K562 (cell line): ENCODE data around the gene CDKN1C. TPM values are rescaled to one million over a fixed set of nuclear protein-coding genes. Genes with fewer than 3 reads are reported as not detected.

Source experiments
- ATAC-seq: fragments of 200-7000 bp; cut with Tn5 transposase; 3 replicates; pipeline ENCODE4 v1.9.1; 2020; ENCODE audit warnings: moderate library complexity
- BruUV-seq: library from RNA; stranded (reverse); fragments of 400-500 nt; replicated peaks from 2 replicates; lab custom pipeline; 2021; lab: Mats Ljungman, UMichigan
- CTCF ChIA-PET: fragments of 300-600 bp; formaldehyde crosslinking; extraction: SDS; loops from one replicate; lab custom pipeline; 2021; ENCODE audit warnings: low intra/inter-chr PET ratio; lab: Yijun Ruan, JAX
- POLR2A ChIA-PET: fragments of 300-600, 350-650 bp; sonication (Branson Sonifier 250); formaldehyde crosslinking; extraction: SDS; loops from one replicate; lab custom pipeline; 2021; ENCODE audit warnings: antibody characterized with exemption, inconsistent platforms; lab: Yijun Ruan, JAX
- DNase-seq, 4 experiments: peaks; one replicate each; pipeline versions ENCODE4 v3.0.0 to v3.0.0-alpha.2; 2011 to 2018; ENCODE audit warnings: low spot score in 3 of 4, mixed read lengths in 3 of 4; ENCODE audit errors: extremely low read depth in 1 of 4
- FAIRE-seq: peaks from 2 replicates; lab custom pipeline; 2011; peaks lifted over from hg19 to GRCh38; lab: Jason Lieb, UNC
- H2AFZ ChIP-seq: 2 replicates; pipeline ENCODE4 v1.6.0; 2011; ENCODE audit warnings: low read depth, low read length, control low read depth, inconsistent platforms
- H3K27ac ChIP-seq: fragments of 200-600 bp; 3 replicates; pipeline ENCODE4 v1.8.0; 2011; ENCODE audit warnings: low read depth, mild to moderate bottlenecking, control low read depth, inconsistent platforms, low read length, moderate library complexity, mixed read lengths; ENCODE audit errors: extremely low read depth
- H3K27me3 ChIP-seq, 2 experiments: fragments of 300-600 bp in 1 of 2; 2 replicates in 1 of 2; 3 replicates in 1 of 2; pipeline versions ENCODE4 v1.6.0 to v1.8.0; 2011; ENCODE audit warnings: inconsistent platforms in 2 of 2, low read length in 2 of 2, mild to moderate bottlenecking in 1 of 2, mixed read lengths in 1 of 2, moderate library complexity in 1 of 2; ENCODE audit not compliant: control insufficient read depth in 2 of 2, insufficient read depth in 2 of 2
- H3K36me3 ChIP-seq: fragments of 300-600 bp; 3 replicates; pipeline ENCODE4 v1.8.0; 2011; ENCODE audit warnings: mild to moderate bottlenecking, low read length, inconsistent platforms; ENCODE audit not compliant: control insufficient read depth, insufficient read depth
- H3K4me1 ChIP-seq, 2 experiments: fragments of 200-600 bp in 1 of 2; replicated peaks in 1 of 2; 2 replicates in 1 of 2; 3 replicates in 1 of 2; pipeline versions ENCODE4 v1.5.1 to v1.8.0; 2011; ENCODE audit warnings: inconsistent platforms in 2 of 2, low read length in 2 of 2, mild to moderate bottlenecking in 1 of 2, mixed read lengths in 1 of 2, moderate library complexity in 1 of 2; ENCODE audit not compliant: control insufficient read depth in 2 of 2, insufficient read depth in 2 of 2
- H3K4me2 ChIP-seq: 2 replicates; pipeline ENCODE4 v1.6.1; 2011; ENCODE audit warnings: low read length, control low read depth, inconsistent platforms, mixed read lengths; ENCODE audit not compliant: insufficient read depth
- H3K4me3 ChIP-seq: fragments of 200-600 bp; sonication (generic), shearing (Covaris generic); 2 replicates; pipeline ENCODE4 v1.5.1; 2016; ENCODE audit warnings: control low read depth, inconsistent platforms
- H3K79me2 ChIP-seq: fragments of 200-600 bp; 3 replicates; pipeline ENCODE4 v1.8.0; 2011; ENCODE audit warnings: low read length, inconsistent platforms; ENCODE audit not compliant: control insufficient read depth, insufficient read depth
- H3K9ac ChIP-seq, 2 experiments: 2 replicates each; pipeline versions ENCODE4 v1.6.0 to v1.6.1; 2011; ENCODE audit warnings: low read depth in 2 of 2, low read length in 2 of 2, control low read depth in 1 of 2, inconsistent platforms in 1 of 2, mild to moderate bottlenecking in 1 of 2, mixed read lengths in 1 of 2; ENCODE audit not compliant: insufficient read depth in 1 of 2
- H3K9me1 ChIP-seq: one replicate; pipeline ENCODE4 v1.6.0; 2011; ENCODE audit warnings: inconsistent platforms, mild to moderate bottlenecking, low read length, moderate library complexity; ENCODE audit not compliant: control insufficient read depth, insufficient read depth
- H3K9me3 ChIP-seq: replicated peaks from 2 replicates; pipeline ENCODE4 v1.5.1; 2011; ENCODE audit warnings: low read depth, low read length, inconsistent platforms; ENCODE audit not compliant: control insufficient read depth, insufficient read depth
- H4K20me1 ChIP-seq: replicated peaks from 2 replicates; pipeline ENCODE4 v1.6.1; 2011; ENCODE audit warnings: low read length, inconsistent platforms, mixed read lengths; ENCODE audit not compliant: control insufficient read depth, insufficient read depth
- ELF1 ChIP-seq: fragments of 200-800 bp; sonication (Bioruptor generic); IDR thresholded peaks from 2 replicates; pipeline ENCODE4 v1.6.1; 2016; ENCODE audit warnings: missing genetic modification characterization, missing compliant biosample characterization
- ILK ChIP-seq: fragments of 450-650 bp; IDR thresholded peaks from 2 replicates; pipeline ENCODE4 v1.6.1; 2016; ENCODE audit warnings: missing genetic modification characterization, low read depth, mild to moderate bottlenecking, missing compliant biosample characterization, moderate library complexity, borderline replicate concordance
- MED1 ChIP-seq: sonication (generic); formaldehyde crosslinking; IDR thresholded peaks from 2 replicates; pipeline ENCODE4 v1.8.1; 2023; ENCODE audit warnings: missing genetic modification reagents, borderline replicate concordance
- NCOA6 ChIP-seq: fragments of 450-650 bp; IDR thresholded peaks from 2 replicates; pipeline ENCODE4 v1.6.1; 2017; ENCODE audit warnings: mild to moderate bottlenecking
- SAP30 ChIP-seq: fragments of 200-600 bp; sonication (generic); IDR thresholded peaks from 2 replicates; pipeline ENCODE4 v1.6.1; 2012; ENCODE audit warnings: borderline replicate concordance, low read depth, mild to moderate bottlenecking, moderate library complexity, low read length, control low read depth, inconsistent platforms; ENCODE audit not compliant: insufficient read depth, poor library complexity, severe bottlenecking
- SRSF7 ChIP-seq: fragments of 200-400 bp; formaldehyde crosslinking; optimal IDR thresholded peaks from 2 replicates; pipeline ENCODE3; 2017; ENCODE audit warnings: mild to moderate bottlenecking, low read depth, low read length
- STAT6 ChIP-seq: sonication (generic); formaldehyde crosslinking; IDR thresholded peaks from 2 replicates; pipeline ENCODE4 v1.8.1; 2023; ENCODE audit warnings: mild to moderate bottlenecking, missing genetic modification reagents
- ZNF431 ChIP-seq: sonication (generic); formaldehyde crosslinking; IDR thresholded peaks from 2 replicates; pipeline ENCODE4 v1.8.0; 2022; ENCODE audit warnings: mild to moderate bottlenecking, missing genetic modification reagents
- WGBS: fragments of 100-300 bp; shearing (Covaris generic); methylation state at CpG from one replicate; pipeline ENCODE4 v1.1.6; 2016; ENCODE audit warnings: low coverage, mixed read lengths; ENCODE audit not compliant: insufficient coverage; ENCODE audit errors: missing lambda C conversion rate; 5-methylcytosine and 5-hydroxymethylcytosine counted together
- in situ Hi-C: fragments of 300-500 bp; cut with MboI; formaldehyde crosslinking; loops from 4 replicates; pipeline ENCODE4 v1.15.0; 2018; ENCODE audit warnings: inconsistent platforms, mixed read lengths
- intact Hi-C: fragments of 100-400 bp; cut with micrococcal nuclease; formaldehyde crosslinking; loops from 2 replicates; pipeline ENCODE4 v1.14.2; 2022
- polyA plus RNA-seq, 8 experiments: library from polyadenylated mRNA; depleted of rRNA in 4 of 8; stranded (reverse) in 5 of 8; unstranded in 3 of 8; fragments of >200 nt; fragmentation: Nextera tagmentation in 2 of 8; fragmentation: Illumina TruSeq in 1 of 8; extraction: Ambion mirVana in 2 of 8; extraction: Trizol in 1 of 8; gene quantifications; 2 replicates each; pipeline versions ENCODE4 v1.2.1 to v1.2.3, GENCODE V29; 2011 to 2014; ENCODE audit warnings: inconsistent platforms in 1 of 8, missing spikeins in 1 of 8
- total RNA-seq, 7 experiments: library from RNA; depleted of rRNA in 6 of 7; stranded (reverse); fragments of >200 nt in 6 of 7; fragmentation: Illumina TruSeq in 2 of 7; extraction: Trizol in 2 of 7; gene quantifications; 2 replicates each; pipeline versions ENCODE4 v1.2.1 to v1.2.3, GENCODE V29; 2011 to 2021; ENCODE audit warnings: low replicate concordance in 1 of 7
- TF ChIP-seq, protein P1 (sequence below): fragments of 450-650 bp; formaldehyde crosslinking; IDR thresholded peaks from 2 replicates; pipeline ENCODE4 v1.4.0; 2020; ENCODE audit warnings: mild to moderate bottlenecking, moderate library complexity
- TF ChIP-seq, protein P2 (sequence below): sonication (generic); formaldehyde crosslinking; IDR thresholded peaks from 2 replicates; pipeline ENCODE4 v1.9.0; 2022; ENCODE audit warnings: mild to moderate bottlenecking, missing genetic modification reagents
- TF ChIP-seq, protein P3 (sequence below), 2 experiments: fragments of 450-650 bp; conservative IDR thresholded peaks; 2 replicates each; pipeline ENCODE4 v1.6.1; 2017; ENCODE audit warnings: mild to moderate bottlenecking in 2 of 2, moderate library complexity in 2 of 2

Gene CDKN1C
- total and polyA plus RNA-seq, 9 of the 15 experiments (the other 6 are each of a cell fraction or from before 2014, with no cell fraction given): 2.8 to 21.1 (median 9.3) TPM

- peak; percentile 54 for FAIRE-seq
- Histone ChIP-seq H3K79me2 (0 out of 3 replicates have a peak, but pooled peaks cover 2% of the 10 kb centered on the region), H3K4me1 (peaks cover 32 to 65% of the 10 kb centered on the region in 2 experiments), H3K9ac (peak overlapping the region in 1 of 2 experiments; percentile 73; a peak in 1 of 4 replicates), H3K36me3 (no peaks in the 10 kb centered on the region), H3K4me2 (no peak overlapping the region), H3K9me1 (no peaks in the 10 kb centered on the region), H3K9me3 (no peaks in the 10 kb centered on the region), H3K27me3 (no peaks in the 10 kb centered on the region), H3K27ac (no peak overlapping the region; the same call in 2 of the 3 replicates), H2AFZ (peak overlapping the region; percentile 51; the same call in 1 of the 2 replicates), H3K4me3 (no peak overlapping the region), H4K20me1 (no peaks in the 10 kb centered on the region)
- in situ Hi-C loops (loop anchor here (5.0 kb wide), 1 partner anchor 471 kb away; no protein-coding TSS in a partner anchor), intact Hi-C loops (loop anchor here (10.0 kb wide), 3 partner anchors 196 to 594 kb away; partner anchors contain the start of genes C11orf21 and TSPAN32)
- no TSS peak for BruUV-seq
- ChIA-PET POLR2A (interaction anchor here (0.6 kb wide), 2 partner anchors 28 to 159 kb away, joined by 3 read pairs; partner anchors contain the start of gene CARS1), CTCF (interaction anchor here (0.5 kb wide), 1 partner anchor 444 kb away, joined by 3 read pairs; no protein-coding TSS in a partner anchor)
- 30% methylated on average over 11 of the region's 12 CpGs for WGBS
- no peak for ATAC-seq
- DNase-seq: peak in 2 of 4 experiments; percentile 44 to 73
- no peak for TF ChIP-seq MED1 (CRISPR knock-in tag)
- TF ChIP-seq ZNF431: peak; percentile 79
- TF ChIP-seq, protein P1, sequence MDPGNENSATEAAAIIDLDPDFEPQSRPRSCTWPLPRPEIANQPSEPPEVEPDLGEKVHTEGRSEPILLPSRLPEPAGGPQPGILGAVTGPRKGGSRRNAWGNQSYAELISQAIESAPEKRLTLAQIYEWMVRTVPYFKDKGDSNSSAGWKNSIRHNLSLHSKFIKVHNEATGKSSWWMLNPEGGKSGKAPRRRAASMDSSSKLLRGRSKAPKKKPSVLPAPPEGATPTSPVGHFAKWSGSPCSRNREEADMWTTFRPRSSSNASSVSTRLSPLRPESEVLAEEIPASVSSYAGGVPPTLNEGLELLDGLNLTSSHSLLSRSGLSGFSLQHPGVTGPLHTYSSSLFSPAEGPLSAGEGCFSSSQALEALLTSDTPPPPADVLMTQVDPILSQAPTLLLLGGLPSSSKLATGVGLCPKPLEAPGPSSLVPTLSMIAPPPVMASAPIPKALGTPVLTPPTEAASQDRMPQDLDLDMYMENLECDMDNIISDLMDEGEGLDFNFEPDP (CRISPR knock-in tag): no peak
- no peak for TF ChIP-seq STAT6 (CRISPR knock-in tag)
- TF ChIP-seq, protein P2, sequence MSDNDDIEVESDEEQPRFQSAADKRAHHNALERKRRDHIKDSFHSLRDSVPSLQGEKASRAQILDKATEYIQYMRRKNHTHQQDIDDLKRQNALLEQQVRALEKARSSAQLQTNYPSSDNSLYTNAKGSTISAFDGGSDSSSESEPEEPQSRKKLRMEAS: peak; percentile 96
- no peak for TF ChIP-seq SAP30
- TF ChIP-seq, protein P3, sequence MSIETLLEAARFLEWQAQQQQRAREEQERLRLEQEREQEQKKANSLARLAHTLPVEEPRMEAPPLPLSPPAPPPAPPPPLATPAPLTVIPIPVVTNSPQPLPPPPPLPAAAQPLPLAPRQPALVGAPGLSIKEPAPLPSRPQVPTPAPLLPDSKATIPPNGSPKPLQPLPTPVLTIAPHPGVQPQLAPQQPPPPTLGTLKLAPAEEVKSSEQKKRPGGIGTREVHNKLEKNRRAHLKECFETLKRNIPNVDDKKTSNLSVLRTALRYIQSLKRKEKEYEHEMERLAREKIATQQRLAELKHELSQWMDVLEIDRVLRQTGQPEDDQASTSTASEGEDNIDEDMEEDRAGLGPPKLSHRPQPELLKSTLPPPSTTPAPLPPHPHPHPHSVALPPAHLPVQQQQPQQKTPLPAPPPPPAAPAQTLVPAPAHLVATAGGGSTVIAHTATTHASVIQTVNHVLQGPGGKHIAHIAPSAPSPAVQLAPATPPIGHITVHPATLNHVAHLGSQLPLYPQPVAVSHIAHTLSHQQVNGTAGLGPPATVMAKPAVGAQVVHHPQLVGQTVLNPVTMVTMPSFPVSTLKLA (conservative IDR thresholded peaks at IDR 0.05): 0 out of 4 replicates have a peak, but pooled peaks of 1 of the 2 experiments have one; percentile 17
- no peak for TF ChIP-seq ILK (tag)
- no peak for TF ChIP-seq NCOA6
- no peak for TF ChIP-seq SRSF7
- TF ChIP-seq ELF1 (tag): no peak
Measured at GRCh38 chr11:2898366-2899079, 12.9 kb upstream of the CDKN1C start.
